ENCODE data around the gene MAP6D1.

Gene MAP6D1

DNA sequence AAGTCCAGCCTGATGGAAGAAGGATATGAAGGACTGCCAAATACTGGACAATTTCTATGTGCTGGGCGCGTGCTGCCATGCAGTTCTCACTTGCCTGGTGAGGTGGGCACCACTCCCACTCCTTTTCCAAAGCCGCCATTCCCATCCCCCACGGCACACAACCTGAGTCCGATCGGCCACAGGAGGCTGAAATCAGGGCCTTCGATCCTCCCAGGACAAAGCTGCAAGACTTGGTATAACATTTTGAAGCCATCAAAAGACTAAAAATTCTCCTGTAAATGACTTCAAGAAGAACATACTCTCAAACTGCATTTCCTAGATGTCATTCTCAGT lies 3.1 kb upstream of the MAP6D1 start:
- H3K4me3 ChIP-seq, result no peak overlapping the region
- no peak overlapping the region for H3K27ac ChIP-seq
- H3K36me3 ChIP-seq (ENCODE audit: insufficient read depth, low read length), result peaks cover 31% of the 10 kb centered on the region
- no peak overlapping the region for H3K9ac ChIP-seq (ENCODE audit: insufficient read length)
- no peaks in the 10 kb centered on the region for H3K9me3 ChIP-seq (ENCODE audit: low read depth, low read length)
- TF ChIP-seq FOXP2 (optimal IDR thresholded peaks at IDR 0.05; ENCODE audit: control extremely low read depth, extremely low read length, insufficient read depth) (no peak), POLR2AphosphoS5 (IDR thresholded peaks at IDR 0.05; ENCODE audit: borderline replicate concordance, low read depth, low read length) (no peak), EZH2 (IDR thresholded peaks at IDR 0.05) (no peak)
- no peak for DNase-seq (ENCODE audit: low read depth, low spot score)

DNA sequence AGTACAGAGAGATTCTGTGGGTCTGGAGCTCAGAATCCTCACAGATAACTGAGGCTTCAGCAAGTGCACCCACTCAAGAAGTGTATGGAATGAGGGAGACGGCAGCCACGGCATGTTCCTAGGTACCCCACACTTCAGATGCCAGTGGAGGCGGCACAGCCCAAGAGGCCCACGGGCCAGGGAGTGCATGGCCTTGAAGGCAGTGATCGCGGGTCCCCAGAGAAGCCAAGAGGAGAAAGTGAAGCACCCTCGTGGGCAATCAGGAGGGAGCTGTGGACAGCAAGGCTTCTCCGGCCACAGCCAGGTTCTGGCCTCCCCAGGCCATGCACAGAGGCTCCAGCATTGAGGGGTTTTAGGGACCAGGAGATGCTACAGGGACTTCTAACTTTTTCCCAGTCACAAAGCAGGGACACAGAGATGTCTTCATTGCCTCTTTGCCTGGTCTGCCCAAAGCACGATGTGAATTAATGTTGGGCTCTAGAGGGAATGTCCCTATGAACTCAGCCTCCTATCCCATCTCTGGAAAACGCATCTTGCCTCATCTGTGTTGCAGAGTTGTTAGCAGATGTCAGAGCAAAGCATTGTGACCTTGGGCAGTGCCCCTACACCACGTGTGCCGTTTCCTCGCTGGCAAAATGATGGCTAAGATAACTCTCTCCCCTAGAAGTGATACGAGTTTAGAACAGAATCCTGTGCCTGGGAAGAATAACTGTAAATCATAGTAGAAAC lies 2.6 kb upstream of the MAP6D1 start:
- Histone ChIP-seq H3K36me3 (ENCODE audit: insufficient read depth, low read length) (peaks cover 26% of the 10 kb centered on the region), H3K4me3 (no peak overlapping the region), H3K9ac (ENCODE audit: insufficient read length) (no peak overlapping the region), H3K9me3 (ENCODE audit: low read depth, low read length) (no peaks in the 10 kb centered on the region), H3K27ac (no peak overlapping the region)
- DNase-seq (ENCODE audit: low read depth, low spot score), result no peak
- no peak for TF ChIP-seq FOXP2 (optimal IDR thresholded peaks at IDR 0.05; ENCODE audit: control extremely low read depth, extremely low read length, insufficient read depth)
- TF ChIP-seq EZH2 (IDR thresholded peaks at IDR 0.05), result no peak
- no peak for TF ChIP-seq POLR2AphosphoS5 (IDR thresholded peaks at IDR 0.05; ENCODE audit: borderline replicate concordance, low read depth, low read length)

DNA sequence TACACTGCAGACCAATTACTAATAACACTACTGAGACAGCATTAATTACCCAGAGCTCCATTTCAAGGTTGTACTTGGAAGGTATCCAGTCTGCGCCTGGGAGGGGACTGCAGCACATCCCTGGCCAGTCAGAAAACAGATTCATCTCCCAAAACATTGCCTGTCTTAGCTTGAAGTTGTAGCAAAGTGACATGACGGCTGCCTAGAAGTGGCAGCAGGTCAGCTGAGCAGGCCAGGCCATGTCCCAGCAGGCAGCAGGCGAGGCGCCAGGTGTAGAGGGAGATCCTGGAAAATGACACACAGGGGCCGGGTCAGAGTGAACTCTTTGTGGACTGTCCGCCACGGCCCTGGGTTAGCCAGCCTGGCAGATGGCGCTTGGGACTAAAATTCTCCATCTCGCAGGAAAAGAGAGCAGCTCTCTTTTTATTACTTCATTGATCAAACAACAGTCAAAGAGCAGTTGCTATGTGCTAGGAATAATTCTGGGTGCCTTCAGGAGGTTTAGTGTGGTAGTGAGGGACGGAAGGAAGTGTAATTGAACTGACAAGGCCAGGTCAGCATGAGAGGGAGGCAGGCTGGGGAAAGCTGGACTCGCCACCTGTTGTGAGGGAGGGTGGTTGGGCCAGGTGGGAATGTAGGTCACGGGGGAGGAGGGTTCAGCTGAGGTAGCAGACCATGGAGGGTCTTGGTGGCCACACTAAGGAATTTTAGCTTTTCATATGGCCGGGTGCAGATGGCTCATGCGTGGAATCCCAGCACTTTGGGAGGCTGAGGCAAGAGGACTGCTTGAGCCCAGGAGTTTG lies 1.3 kb upstream of the MAP6D1 start:
- peaks cover 16% of the 10 kb centered on the region for H3K36me3 ChIP-seq (ENCODE audit: insufficient read depth, low read length)
- H3K9ac ChIP-seq (ENCODE audit: insufficient read length), result no peak overlapping the region
- no peak overlapping the region for H3K4me3 ChIP-seq
- TF ChIP-seq FOXP2 (optimal IDR thresholded peaks at IDR 0.05; ENCODE audit: control extremely low read depth, extremely low read length, insufficient read depth) (no peak), POLR2AphosphoS5 (IDR thresholded peaks at IDR 0.05; ENCODE audit: borderline replicate concordance, low read depth, low read length) (no peak), EZH2 (IDR thresholded peaks at IDR 0.05) (no peak)
- H3K9me3 ChIP-seq (ENCODE audit: low read depth, low read length), result no peaks in the 10 kb centered on the region
- no peak overlapping the region for H3K27ac ChIP-seq
- no peak for DNase-seq (ENCODE audit: low read depth, low spot score)

DNA sequence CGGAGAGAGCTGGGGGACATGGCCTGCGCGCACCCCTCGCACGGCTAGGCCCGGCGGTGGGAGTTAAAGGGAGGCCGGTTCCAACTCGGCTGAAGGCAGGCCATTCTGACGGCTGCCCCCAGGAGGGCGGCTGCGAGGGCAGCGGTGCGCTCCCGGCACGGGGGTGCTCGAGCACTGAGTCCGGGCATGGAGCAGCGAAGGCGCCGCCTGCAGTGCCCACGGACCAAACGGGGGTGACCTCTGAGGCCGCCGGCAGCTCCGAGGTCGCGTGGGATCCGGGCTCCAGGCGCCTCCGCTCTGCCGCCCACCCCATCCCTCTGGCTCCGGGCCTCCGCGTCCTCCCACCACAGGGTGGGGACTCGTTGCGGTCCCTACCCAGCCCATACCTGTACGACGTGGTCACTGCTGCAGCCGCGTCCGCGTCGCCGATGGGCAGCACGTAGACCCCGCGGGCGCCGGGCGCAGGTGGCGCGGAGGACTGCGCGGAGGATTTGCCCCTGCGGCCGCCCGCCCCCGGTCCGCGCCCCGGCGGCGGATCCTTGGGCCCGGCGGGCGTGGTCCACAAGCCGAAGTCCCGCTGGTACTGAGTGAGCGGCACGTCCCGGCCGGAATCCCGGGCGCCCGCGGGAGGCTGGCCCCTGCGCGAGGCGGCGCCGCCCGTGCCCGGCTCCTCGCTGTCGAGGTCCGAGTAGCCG lies 469 bp downstream of the MAP6D1 start:
- peak overlapping the region; percentile 90 for H3K4me3 ChIP-seq
- peak overlapping the region; percentile 71 for H3K9ac ChIP-seq (ENCODE audit: insufficient read length)
- DNase-seq (ENCODE audit: low read depth, low spot score), result no peak
- TF ChIP-seq POLR2AphosphoS5 (IDR thresholded peaks at IDR 0.05; ENCODE audit: borderline replicate concordance, low read depth, low read length), result no peak
- no peak for TF ChIP-seq EZH2 (IDR thresholded peaks at IDR 0.05)
- TF ChIP-seq FOXP2 (optimal IDR thresholded peaks at IDR 0.05; ENCODE audit: control extremely low read depth, extremely low read length, insufficient read depth), result no peak
- no peaks in the 10 kb centered on the region for H3K9me3 ChIP-seq (ENCODE audit: low read depth, low read length)
- H3K27ac ChIP-seq, result no peak overlapping the region
- peaks cover 7% of the 10 kb centered on the region; the same call in 1 of the 2 replicates for H3K36me3 ChIP-seq (ENCODE audit: insufficient read depth, low read length)

DNA sequence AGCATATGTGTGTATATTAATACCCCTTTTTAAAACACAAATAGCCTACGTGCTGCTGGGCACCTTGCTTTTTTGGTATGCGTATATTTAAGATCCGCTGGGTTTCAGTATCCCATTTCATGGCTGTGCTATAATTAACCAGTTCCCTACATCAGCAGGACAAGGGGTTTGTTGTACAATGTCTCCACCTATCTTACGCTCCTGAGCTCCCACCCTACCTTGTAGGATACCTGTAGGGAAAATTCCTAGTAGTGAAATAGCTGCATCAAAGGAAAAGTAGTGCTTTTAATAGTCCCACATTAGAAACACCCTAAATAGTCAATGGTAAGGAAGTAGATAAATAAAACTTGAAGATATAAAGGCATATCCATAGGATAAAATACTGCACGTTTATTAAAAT lies 1.4 kb downstream of the MAP6D1 start:
- Histone ChIP-seq H3K36me3 (ENCODE audit: insufficient read depth, low read length) (0 out of 2 replicates have a peak, but pooled peaks cover 7% of the 10 kb centered on the region), H3K27ac (no peak overlapping the region), H3K4me3 (peak overlapping the region; percentile 90), H3K9ac (ENCODE audit: insufficient read length) (peak overlapping the region; percentile 71), H3K9me3 (ENCODE audit: low read depth, low read length) (no peaks in the 10 kb centered on the region)
- no peak for TF ChIP-seq POLR2AphosphoS5 (IDR thresholded peaks at IDR 0.05; ENCODE audit: borderline replicate concordance, low read depth, low read length)
- TF ChIP-seq EZH2 (IDR thresholded peaks at IDR 0.05), result no peak
- no peak for TF ChIP-seq FOXP2 (optimal IDR thresholded peaks at IDR 0.05; ENCODE audit: control extremely low read depth, extremely low read length, insufficient read depth)
- DNase-seq (ENCODE audit: low read depth, low spot score), result no peak

DNA sequence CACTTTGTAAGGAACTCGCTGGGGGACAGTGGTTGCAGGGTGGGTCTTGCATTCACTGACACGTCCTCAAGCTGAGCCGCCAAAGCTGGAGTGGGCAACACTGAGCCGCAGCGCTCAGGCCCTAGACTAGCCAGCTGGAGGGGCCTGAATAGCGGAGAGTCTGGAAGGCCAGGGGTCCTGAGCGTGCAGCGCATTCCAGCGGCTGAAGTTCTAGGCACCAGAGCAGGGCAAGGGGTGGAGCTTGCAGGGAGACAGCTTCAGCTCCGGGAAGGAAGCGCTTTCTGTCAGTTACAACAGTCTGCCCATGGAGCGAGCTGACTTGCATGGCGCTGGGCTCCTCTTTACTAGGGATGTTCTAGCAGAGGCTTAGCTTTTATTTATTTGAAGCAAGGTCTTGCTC lies 2.7 kb downstream of the MAP6D1 start:
- Histone ChIP-seq H3K27ac (no peak overlapping the region), H3K9ac (ENCODE audit: insufficient read length) (no peak overlapping the region), H3K4me3 (no peak overlapping the region), H3K9me3 (ENCODE audit: low read depth, low read length) (no peaks in the 10 kb centered on the region), H3K36me3 (ENCODE audit: insufficient read depth, low read length) (no peaks in the 10 kb centered on the region)
- no peak for DNase-seq (ENCODE audit: low read depth, low spot score)
- TF ChIP-seq FOXP2 (optimal IDR thresholded peaks at IDR 0.05; ENCODE audit: control extremely low read depth, extremely low read length, insufficient read depth), result no peak
- TF ChIP-seq EZH2 (IDR thresholded peaks at IDR 0.05), result no peak
- no peak for TF ChIP-seq POLR2AphosphoS5 (IDR thresholded peaks at IDR 0.05; ENCODE audit: borderline replicate concordance, low read depth, low read length)

DNA sequence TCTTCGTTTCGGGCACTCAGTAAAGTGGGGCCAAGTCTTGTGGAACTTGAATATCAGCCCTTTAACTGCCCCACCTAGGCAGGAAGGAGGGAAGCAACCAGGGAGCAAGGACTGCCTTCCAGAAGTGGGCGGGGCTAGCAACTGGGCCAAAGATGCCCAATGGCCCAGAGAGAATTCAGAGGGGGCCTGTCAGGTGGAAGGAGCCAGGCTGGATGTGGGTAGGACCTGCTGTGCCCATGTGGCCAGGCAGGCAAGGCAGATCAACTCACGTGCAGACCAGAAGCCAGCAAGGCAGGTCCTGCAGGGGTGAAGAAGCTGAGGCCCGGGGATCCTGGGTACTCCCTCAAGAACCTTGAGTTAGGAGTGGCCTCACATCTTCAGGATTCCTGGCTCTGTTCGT lies 5.5 kb downstream of the MAP6D1 start:
- H3K4me3 ChIP-seq, result no peak overlapping the region

More for the DNA sequence above, 5.5 kb downstream of the MAP6D1 start:
- no peak overlapping the region for H3K9ac ChIP-seq (ENCODE audit: insufficient read length)
- H3K27ac ChIP-seq, result no peak overlapping the region
- DNase-seq (ENCODE audit: low read depth, low spot score), result no peak
- no peak for TF ChIP-seq FOXP2 (optimal IDR thresholded peaks at IDR 0.05; ENCODE audit: control extremely low read depth, extremely low read length, insufficient read depth)
- TF ChIP-seq POLR2AphosphoS5 (IDR thresholded peaks at IDR 0.05; ENCODE audit: borderline replicate concordance, low read depth, low read length), result no peak
- no peak for TF ChIP-seq EZH2 (IDR thresholded peaks at IDR 0.05)
- no peaks in the 10 kb centered on the region for H3K9me3 ChIP-seq (ENCODE audit: low read depth, low read length)
- peaks cover 4% of the 10 kb centered on the region; the same call in 1 of the 2 replicates for H3K36me3 ChIP-seq (ENCODE audit: insufficient read depth, low read length)

Measured in SK-N-MC (cell line).